ENCODE measurements around the gene COL16A1. TPM values are rescaled to one million over a fixed set of nuclear protein-coding genes. Genes with fewer than 3 reads are reported as not detected.

Gene COL16A1
- total and polyA plus RNA-seq, 2 of the 4 experiments (the other 2 are of a cell fraction): 34.2 to 62.8 TPM

GRCh38 chr1:31647106-31647505, 56.7 kb downstream of the COL16A1 start:
- CTCF ChIA-PET: interaction anchor here (1.5 kb wide), 1 partner anchor 10 kb away, joined by 4 read pairs; no protein-coding TSS in a partner anchor
- WGBS, 2 experiments (ENCODE audit: extremely low coverage in 2 of 2, insufficient read length in 1 of 2): 67% methylated on average over 2 of the region's 2 CpGs; no CpG with 5 or more reads in 1 of the 2 experiments
- in situ Hi-C loops (cut with MboI; ENCODE audit: low sequenced_read_pairs): no loop called here

More at GRCh38 chr1:31647106-31647505, 56.7 kb downstream of the COL16A1 start:
- peak; percentile 12 for ATAC-seq (ENCODE audit: low read depth)
- Histone ChIP-seq H3K9me1 (ENCODE audit: insufficient read depth, low read length) (peaks cover 13% of the 10 kb centered on the region), H3K27ac (ENCODE audit: insufficient read depth, low read length) (no peak overlapping the region), H3K4ac (ENCODE audit: low read depth, low read length) (no peak overlapping the region), H2AK5ac (ENCODE audit: low read depth, low read length) (no peak overlapping the region; the same call in 1 of the 2 replicates), H3K14ac (replicated peaks; ENCODE audit: low read depth, low read length) (no peak overlapping the region), H4K5ac (ENCODE audit: low read depth, low read length) (no peak overlapping the region), H3K56ac (ENCODE audit: extremely low read depth, insufficient read depth, low read length) (no peak overlapping the region), H2AK9ac (replicated peaks; ENCODE audit: low read depth, low read length, poor library complexity) (no peak overlapping the region), H2BK15ac (ENCODE audit: low read depth, low read length) (no peak overlapping the region), H2AFZ (replicated peaks; ENCODE audit: low read length, poor library complexity) (no peak overlapping the region), H4K91ac (ENCODE audit: insufficient read depth, low read depth, low read length) (no peak overlapping the region), H3K4me1 (ENCODE audit: control insufficient read depth, insufficient read depth, low read length) (peaks cover 5% of the 10 kb centered on the region; the same call in 1 of the 2 replicates), H2BK20ac (ENCODE audit: low read depth, low read length) (no peak overlapping the region), H3K4me2 (ENCODE audit: low read depth, low read length) (no peak overlapping the region; the same call in 1 of the 2 replicates), H4K8ac (ENCODE audit: low read depth in 2 of 2, low read length in 2 of 2) (no peak overlapping the region), H3K23ac (ENCODE audit: low read depth, low read length) (no peak overlapping the region), H4K20me1 (ENCODE audit: insufficient read depth, low read length) (no peaks in the 10 kb centered on the region), H3K9ac (ENCODE audit: low read depth, low read length) (no peak overlapping the region), H3K4me3 (ENCODE audit: insufficient read depth, low read depth, low read length) (no peak overlapping the region), H3K36me3 (ENCODE audit: control insufficient read depth, insufficient read depth, low read length) (peaks cover 5% of the 10 kb centered on the region; the same call in 1 of the 2 replicates), H2BK120ac (ENCODE audit: low read depth, low read length) (no peak overlapping the region; the same call in 1 of the 2 replicates), H3K18ac (ENCODE audit: low read depth, low read length) (no peak overlapping the region), H3K9me3 (ENCODE audit: control insufficient read depth, insufficient read depth, low read length) (no peaks in the 10 kb centered on the region), H3K27me3 (ENCODE audit: control insufficient read depth, insufficient read depth, low read length) (no peaks in the 10 kb centered on the region), H3K79me1 (ENCODE audit: low read depth in 1 of 2, low read length in 2 of 2) (peaks cover 19 to 27% of the 10 kb centered on the region in 2 experiments), H2BK5ac (ENCODE audit: low read depth, low read length, poor library complexity, severe bottlenecking) (peak overlapping the region; percentile 72)
- BruUV-seq (replicated peaks): no TSS peak
- dilution Hi-C loops (cut with HindIII; ENCODE audit: low sequenced_read_pairs, unreplicated experiment): no loop called here
- no peak for TF ChIP-seq ELK1 (IDR thresholded peaks at IDR 0.05; ENCODE audit: borderline replicate concordance, low read depth, low read length)
- TF ChIP-seq CEBPB (IDR thresholded peaks at IDR 0.05; ENCODE audit: low read depth, low read length): peak; percentile 60
- no peak for TF ChIP-seq SMC3 (IDR thresholded peaks at IDR 0.05; ENCODE audit: low read depth, low read length)
- TF ChIP-seq POLR2A (IDR thresholded peaks at IDR 0.05; ENCODE audit: low read depth, low read length): no peak
- TF ChIP-seq MAZ (IDR thresholded peaks at IDR 0.05; ENCODE audit: borderline replicate concordance, low read depth, low read length): no peak
- 0 out of 2 replicates have a peak, but pooled peaks have one; percentile 9 for TF ChIP-seq CTCF (conservative IDR thresholded peaks at IDR 0.05; ENCODE audit: low read depth, low read length)
- intact Hi-C loops (cut with micrococcal nuclease): no loop called here
- POLR2A ChIA-PET (ENCODE audit: unreplicated experiment): no interaction called here
- peak; percentile 62 for DNase-seq

All from IMR-90 (cell line).